Measurements from ENCODE around the gene MED15.

The MED15 gene

GRCh38 chr22:20509344-20510047, 2.1 kb downstream of the MED15 start:
- peak; percentile 27 for DNase-seq (ENCODE audit: low spot score)

GRCh38 chr22:20510811-20511577, 3.6 kb downstream of the MED15 start:
- no peak for DNase-seq (ENCODE audit: low spot score)

DNA sequence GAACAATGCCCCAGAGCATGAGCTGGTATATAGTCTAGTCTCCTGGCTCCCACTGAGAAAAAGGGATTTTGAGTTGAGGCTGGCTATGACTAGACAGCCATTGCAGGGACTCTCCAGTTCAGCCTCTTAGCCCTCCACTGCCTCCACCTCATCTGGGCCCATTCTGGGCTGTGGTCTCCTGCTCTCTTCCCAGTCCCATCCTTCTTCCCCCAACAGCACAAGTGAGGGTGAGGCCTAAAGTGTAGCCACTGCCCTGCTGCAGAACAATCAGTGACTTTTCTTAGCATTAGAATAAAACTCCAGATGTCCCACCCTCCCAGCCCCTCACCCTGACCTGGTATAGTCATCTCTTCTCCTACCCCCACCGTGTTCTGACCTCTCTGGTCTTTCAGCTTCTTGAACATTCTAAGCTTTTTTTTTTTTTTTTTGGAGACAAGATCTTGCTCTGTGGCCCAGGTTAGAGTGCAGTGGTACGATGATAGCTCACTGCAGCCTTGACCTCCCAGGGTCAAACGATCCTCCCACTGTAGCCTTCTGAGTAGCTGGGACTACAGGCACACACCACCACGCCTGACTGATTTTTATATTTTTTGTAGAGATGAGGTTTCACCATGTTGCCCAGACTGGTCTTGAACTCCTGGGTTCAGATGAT, 4.3 kb downstream of the MED15 start:
- no peak for DNase-seq (ENCODE audit: low spot score)

DNA sequence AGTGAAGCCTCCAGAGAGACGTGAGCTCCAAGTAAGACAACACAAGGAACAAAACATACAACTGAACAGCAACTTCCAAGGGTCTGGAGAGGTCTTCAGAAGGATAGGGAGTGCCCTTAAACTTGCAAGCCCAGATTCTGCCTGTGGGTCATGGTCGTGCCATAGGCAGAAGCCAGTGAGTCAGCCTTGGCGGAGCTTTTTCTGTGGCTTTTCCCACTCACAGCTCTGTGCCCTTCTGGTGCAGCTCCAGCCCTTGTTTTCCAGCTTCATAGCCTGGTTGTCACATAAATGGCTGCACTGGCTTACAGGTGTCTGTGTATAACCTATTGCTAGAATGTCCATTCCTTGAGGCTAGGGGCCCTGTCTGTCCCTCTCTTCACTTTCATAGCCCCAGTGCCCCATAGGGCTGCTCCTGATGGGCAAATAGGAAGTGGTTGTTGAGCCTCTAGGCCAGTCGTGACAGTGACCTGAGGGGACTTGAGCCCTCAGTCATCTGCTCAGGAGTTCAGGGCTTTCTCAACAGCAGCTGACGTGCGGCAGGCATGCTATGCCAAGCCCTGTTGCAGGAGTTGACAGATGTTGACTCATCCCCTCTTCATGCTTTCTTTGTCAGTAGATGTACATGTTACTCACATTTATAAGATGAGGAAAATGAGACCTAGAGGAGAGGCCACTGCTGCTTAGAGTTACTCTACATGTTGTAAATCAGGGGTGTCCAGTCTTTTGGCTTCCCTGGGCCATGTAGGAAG, 7.4 kb downstream of the MED15 start:
- DNase-seq (ENCODE audit: low spot score): no peak

- no peak for DNase-seq (ENCODE audit: low spot score)
Measured at GRCh38 chr22:20516399-20516798, 9.0 kb downstream of the MED15 start.

DNA sequence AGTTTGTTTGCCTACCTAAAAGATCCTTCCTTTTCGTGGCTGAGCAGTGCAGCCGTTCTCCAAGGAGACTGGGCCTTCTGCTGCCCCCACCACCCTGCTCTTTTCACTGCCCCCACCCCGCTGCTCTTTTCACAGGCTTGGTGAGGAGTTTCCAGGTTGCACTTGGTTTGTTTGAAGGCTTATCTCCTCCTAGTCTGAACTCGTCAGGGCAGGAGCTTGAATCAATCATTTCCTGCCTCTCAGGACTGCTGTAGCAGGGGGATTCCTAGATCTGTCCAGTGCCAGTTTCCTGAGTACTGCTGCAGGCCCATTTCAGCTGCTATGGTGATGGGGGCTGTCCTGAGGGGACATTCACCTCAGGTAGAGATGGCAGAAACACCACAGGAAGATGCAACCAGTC, 10.0 kb downstream of the MED15 start:
- DNase-seq (ENCODE audit: low spot score): no peak

DNA sequence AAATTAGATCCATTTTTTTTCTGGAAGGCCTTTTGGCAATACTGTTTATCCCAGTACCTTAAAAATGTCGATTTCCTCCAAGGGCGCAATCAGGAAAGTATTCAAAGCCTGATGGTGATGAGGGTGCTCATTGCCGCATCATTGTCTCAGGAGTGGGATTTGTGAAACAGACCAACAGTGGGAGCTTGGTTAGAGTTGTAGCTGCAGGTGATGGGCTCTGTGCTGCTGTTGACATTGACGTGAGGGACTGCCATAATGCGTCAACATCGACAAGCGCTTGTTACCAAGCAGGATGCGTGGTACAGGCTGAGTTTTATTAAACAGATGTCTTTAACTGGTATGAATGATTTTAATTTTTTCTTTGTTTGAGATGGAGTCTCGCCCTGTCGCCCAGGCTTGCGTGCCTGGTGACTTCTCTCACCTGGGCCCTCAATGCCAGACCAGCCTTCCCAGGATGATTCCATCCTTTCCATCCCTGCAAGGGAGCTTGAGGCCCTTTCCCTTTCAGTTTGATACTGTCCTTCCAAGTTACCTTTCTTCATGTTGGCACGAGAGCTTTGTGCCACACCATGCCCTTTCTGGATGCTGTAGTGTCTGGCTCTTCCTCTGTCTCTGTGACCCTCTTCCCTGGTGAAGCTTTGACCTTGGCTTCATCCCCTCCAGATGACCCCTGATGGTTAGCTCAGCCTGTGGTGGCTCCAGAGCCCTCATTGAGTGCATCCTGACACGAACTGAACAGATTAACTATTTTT, 10.6 kb downstream of the MED15 start:
- no peak for DNase-seq (ENCODE audit: low spot score)

- no peak for DNase-seq (ENCODE audit: low spot score)
Measured at GRCh38 chr22:20519558-20519957, 12.1 kb downstream of the MED15 start.

- no peak for DNase-seq (ENCODE audit: low spot score)
Measured at GRCh38 chr22:20520093-20520511, 12.7 kb downstream of the MED15 start.

GRCh38 chr22:20522134-20523004, 15.0 kb downstream of the MED15 start:
- no peak for DNase-seq (ENCODE audit: low spot score)

DNA sequence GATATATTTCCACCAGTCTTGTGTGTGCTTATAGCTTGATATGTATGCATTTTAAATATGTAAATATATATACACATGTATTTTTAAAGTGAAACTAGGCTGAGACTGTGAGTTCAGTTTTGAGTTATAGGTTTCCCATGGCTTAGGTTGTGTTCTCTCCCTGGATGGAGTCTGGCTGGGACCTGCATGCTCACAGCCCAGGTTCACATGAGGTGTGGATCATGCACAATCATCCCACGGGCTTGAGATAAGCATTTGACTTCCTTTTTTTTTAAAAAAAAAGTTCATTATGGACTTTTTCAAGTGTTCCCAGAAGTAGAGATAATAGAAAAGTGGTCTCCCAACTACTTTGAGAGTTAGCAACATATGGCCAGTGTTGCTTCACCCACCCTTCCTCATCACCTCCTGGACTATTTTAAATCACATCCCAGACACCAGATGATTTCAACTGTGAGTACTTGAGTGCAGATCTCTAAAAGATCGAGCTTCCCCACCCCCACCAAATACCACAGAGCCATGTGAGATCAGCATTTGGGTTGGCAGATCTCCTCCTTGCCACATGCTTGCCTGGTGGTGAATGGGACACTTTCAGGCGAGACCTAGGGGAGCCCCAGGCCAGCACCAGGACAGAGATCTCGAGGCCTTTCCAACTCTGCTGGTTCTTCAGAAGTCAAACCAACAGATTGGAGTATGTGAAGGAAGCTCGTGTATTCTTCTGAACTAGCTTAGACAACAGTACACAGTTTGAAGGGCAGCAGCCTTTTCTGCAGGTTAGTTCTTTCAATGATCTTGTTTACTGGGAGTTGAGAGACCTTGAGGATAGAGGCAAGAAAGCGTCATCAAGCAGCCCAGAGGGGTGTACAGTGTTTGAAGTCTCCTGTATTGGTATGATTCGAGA, 15.9 kb downstream of the MED15 start:
- DNase-seq (ENCODE audit: low spot score): no peak

DNA sequence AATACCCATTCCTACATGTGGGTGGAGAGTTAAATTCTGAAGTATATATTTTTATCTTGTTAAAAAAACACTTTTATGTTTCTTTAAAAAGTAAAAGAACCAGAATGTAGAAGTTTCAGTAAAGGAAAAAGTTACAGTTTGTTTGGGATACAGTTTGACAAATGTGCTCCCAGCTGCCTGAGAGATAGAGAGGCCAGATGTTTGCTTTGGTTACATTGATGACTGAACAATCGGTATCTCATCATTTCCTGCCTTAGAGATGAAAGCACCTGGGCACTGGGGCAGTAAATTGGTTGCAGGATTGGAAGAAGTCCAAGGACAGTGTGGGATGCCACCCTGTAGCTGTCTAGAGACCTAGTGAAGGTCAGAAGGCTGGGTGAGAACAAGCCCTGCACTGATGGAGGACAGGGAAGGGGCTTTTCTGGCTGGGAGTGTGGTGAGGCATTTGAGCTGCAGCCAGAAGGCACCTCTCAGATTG, 16.6 kb downstream of the MED15 start:
- no peak for DNase-seq (ENCODE audit: low spot score)

GRCh38 chr22:20525048-20525447, 17.6 kb downstream of the MED15 start:
- no peak for DNase-seq (ENCODE audit: low spot score)

GRCh38 chr22:20526305-20526627, 18.9 kb downstream of the MED15 start:
- no peak for DNase-seq (ENCODE audit: low spot score)

GRCh38 chr22:20526628-20527355, 19.4 kb downstream of the MED15 start:
- no peak for DNase-seq (ENCODE audit: low spot score)

- no peak for DNase-seq (ENCODE audit: low spot score)
Measured at GRCh38 chr22:20528405-20528978, 21.1 kb downstream of the MED15 start.

DNA sequence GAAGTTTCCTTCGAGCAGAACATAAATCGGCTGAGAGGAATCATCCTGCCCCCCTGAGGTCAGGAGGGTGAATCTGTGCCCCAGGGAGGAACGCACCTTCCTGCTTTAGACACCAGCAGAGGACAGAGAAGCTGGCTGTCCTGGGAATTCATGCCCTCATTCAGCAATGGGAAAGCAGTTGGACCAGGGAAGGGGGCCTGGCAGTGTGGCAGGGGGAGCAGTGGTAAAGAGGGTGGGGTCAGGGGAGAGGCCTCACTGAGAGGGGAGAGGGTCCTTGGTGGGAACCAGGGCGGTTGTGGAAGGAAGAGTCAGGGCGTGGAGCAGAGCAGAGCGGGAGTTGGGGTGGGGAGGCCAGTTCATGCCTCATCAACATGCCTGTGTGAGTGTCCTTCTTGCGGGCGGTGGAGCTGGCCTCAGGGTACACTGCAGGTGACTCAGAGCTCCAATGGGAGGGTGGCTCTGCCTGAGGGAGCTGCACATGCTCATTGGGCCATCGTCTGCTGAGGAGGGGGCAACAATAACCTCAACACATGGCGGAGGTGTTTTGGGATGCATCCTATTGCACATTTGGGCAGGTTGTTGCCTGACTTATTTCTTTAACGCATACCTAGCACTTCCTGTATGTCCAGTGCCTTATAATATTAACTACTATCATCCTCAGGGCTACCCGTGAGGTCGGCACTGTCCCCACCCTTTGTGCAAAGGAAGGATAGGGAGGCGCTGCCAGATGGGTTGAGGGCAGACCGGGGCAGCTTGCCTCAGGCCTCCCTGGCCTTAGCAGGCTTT, 23.2 kb downstream of the MED15 start:
- no peak for DNase-seq (ENCODE audit: low spot score)

DNA sequence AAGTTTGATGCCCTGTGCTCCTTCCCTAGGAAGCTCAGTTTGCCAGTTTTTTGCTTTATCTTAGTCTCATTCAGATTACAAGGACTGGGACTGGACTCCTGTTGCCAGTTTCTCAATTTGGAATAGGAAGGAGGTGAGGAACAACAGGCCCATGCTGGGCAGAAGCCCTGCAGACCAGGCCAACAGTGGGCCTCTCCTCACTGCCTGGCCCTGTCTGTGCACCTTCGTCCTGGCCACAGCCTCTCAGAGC, 23.7 kb downstream of the MED15 start:
- no peak for DNase-seq (ENCODE audit: low spot score)

Measured in HuH-7 (cell line).